H9 (cell line): ENCODE data around the gene IL1A. TPM values are rescaled to one million over a fixed set of nuclear protein-coding genes. Genes with fewer than 3 reads are reported as not detected.

Source experiments
- DNase-seq: peaks from one replicate; pipeline ENCODE4 v3.0.0-alpha.2; 2017
- H2AFZ ChIP-seq: one replicate; pipeline ENCODE4 v1.6.1; 2013; ENCODE audit warnings: mild to moderate bottlenecking, low read length, control low read depth, moderate library complexity
- H2AK5ac ChIP-seq: 2 replicates; pipeline ENCODE4 v1.6.1; 2013; ENCODE audit warnings: low read length, control low read depth, mixed read lengths; ENCODE audit not compliant: insufficient read length
- H2BK120ac ChIP-seq: one replicate; pipeline ENCODE4 v1.6.1; 2013; ENCODE audit warnings: low read depth, mild to moderate bottlenecking, low read length, control low read depth, inconsistent platforms; ENCODE audit not compliant: poor library complexity, severe bottlenecking
- H2BK12ac ChIP-seq: 2 replicates; pipeline ENCODE4 v1.6.1; 2013; ENCODE audit warnings: low read length, control low read depth, mixed read lengths, low read depth; ENCODE audit not compliant: insufficient read length
- H2BK15ac ChIP-seq: 2 replicates; pipeline ENCODE4 v1.6.1; 2013; ENCODE audit warnings: low read depth, low read length, control low read depth
- H2BK20ac ChIP-seq: one replicate; pipeline ENCODE4 v1.6.1; 2013; ENCODE audit warnings: low read depth, mild to moderate bottlenecking, low read length, control low read depth, inconsistent platforms; ENCODE audit not compliant: poor library complexity, severe bottlenecking
- H2BK5ac ChIP-seq: 2 replicates; pipeline ENCODE4 v1.6.1; 2013; ENCODE audit warnings: low read length, control low read depth, mixed read lengths; ENCODE audit not compliant: insufficient read length
- H3K14ac ChIP-seq: 2 replicates; pipeline ENCODE4 v1.6.1; 2013; ENCODE audit warnings: low read length, control low read depth; ENCODE audit not compliant: insufficient read depth
- H3K18ac ChIP-seq: 2 replicates; pipeline ENCODE4 v1.6.1; 2013; ENCODE audit warnings: low read depth, mild to moderate bottlenecking, mixed read lengths, low read length, control low read depth; ENCODE audit not compliant: insufficient read length
- H3K23ac ChIP-seq: 2 replicates; pipeline ENCODE4 v1.6.1; 2013; ENCODE audit warnings: low read length, control low read depth, mixed read lengths, low read depth; ENCODE audit not compliant: insufficient read length
- H3K23me2 ChIP-seq: 2 replicates; pipeline ENCODE4 v1.6.1; 2013; ENCODE audit warnings: low read depth, mild to moderate bottlenecking, mixed read lengths, low read length, control low read depth; ENCODE audit not compliant: insufficient read length, poor library complexity, severe bottlenecking
- H3K27ac ChIP-seq: 2 replicates; pipeline ENCODE4 v1.5.1; 2013; ENCODE audit warnings: low read length, control low read depth, mixed read lengths, low read depth; ENCODE audit not compliant: insufficient read length
- H3K27me3 ChIP-seq: 2 replicates; pipeline ENCODE4 v1.6.1; 2013; ENCODE audit warnings: low read length, control low read depth, inconsistent platforms; ENCODE audit not compliant: insufficient read depth
- H3K4ac ChIP-seq: 2 replicates; pipeline ENCODE4 v1.6.1; 2013; ENCODE audit warnings: low read depth, mild to moderate bottlenecking, control low read depth, inconsistent platforms, low read length, moderate library complexity
- H3K4me1 ChIP-seq: 2 replicates; pipeline ENCODE4 v1.6.1; 2013; ENCODE audit warnings: low read length, control low read depth, inconsistent platforms; ENCODE audit not compliant: insufficient read depth
- H3K4me2 ChIP-seq: 2 replicates; pipeline ENCODE4 v1.6.1; 2013; ENCODE audit warnings: low read length, control low read depth, mixed read lengths; ENCODE audit not compliant: insufficient read length, insufficient read depth
- H3K56ac ChIP-seq: 2 replicates; pipeline ENCODE4 v1.6.1; 2013; ENCODE audit warnings: low read depth, mild to moderate bottlenecking, mixed read lengths, low read length, control low read depth; ENCODE audit not compliant: insufficient read length
- H3K79me1 ChIP-seq: 2 replicates; pipeline ENCODE4 v1.6.1; 2013; ENCODE audit warnings: low read depth, mild to moderate bottlenecking, moderate library complexity, low read length, control low read depth, inconsistent platforms; ENCODE audit not compliant: insufficient read depth, poor library complexity, severe bottlenecking
- H3K79me2 ChIP-seq: 2 replicates; pipeline ENCODE4 v1.6.1; 2013; ENCODE audit warnings: low read length, control low read depth, inconsistent platforms; ENCODE audit not compliant: insufficient read depth
- H3K9ac ChIP-seq: 2 replicates; pipeline ENCODE4 v1.6.1; 2013; ENCODE audit warnings: low read length, control low read depth, mixed read lengths; ENCODE audit not compliant: insufficient read length; ENCODE audit errors: extremely low read depth
- H3K9me3 ChIP-seq: one replicate; pipeline ENCODE4 v1.6.1; 2013; ENCODE audit warnings: low read depth, low read length, inconsistent platforms; ENCODE audit not compliant: control insufficient read depth
- H3T11ph ChIP-seq: one replicate; pipeline ENCODE4 v1.6.1; 2013; ENCODE audit warnings: mild to moderate bottlenecking, low read length, control low read depth, inconsistent platforms
- H4K20me1 ChIP-seq: one replicate; pipeline ENCODE4 v1.6.1; 2013; ENCODE audit not compliant: control insufficient read depth, insufficient read length, insufficient read depth
- H4K5ac ChIP-seq: 2 replicates; pipeline ENCODE4 v1.6.1; 2013; ENCODE audit warnings: low read depth, mild to moderate bottlenecking, mixed read lengths, low read length, control low read depth; ENCODE audit not compliant: insufficient read length
- H4K8ac ChIP-seq: replicated peaks from 2 replicates; pipeline ENCODE4 v1.6.1; 2013; ENCODE audit warnings: low read length, control low read depth, mixed read lengths, low read depth; ENCODE audit not compliant: insufficient read length
- H4K91ac ChIP-seq: 2 replicates; pipeline ENCODE4 v1.6.1; 2013; ENCODE audit warnings: low read depth, mild to moderate bottlenecking, moderate library complexity, mixed read lengths, low read length, control low read depth; ENCODE audit not compliant: insufficient read length
- H3K27ac Mint-ChIP-seq, 3 experiments: 2 replicates in 2 of 3; 3 replicates in 1 of 3; pipeline ENCODE4 v1.8.0; 2020 to 2021; ENCODE audit warnings: mixed read lengths in 3 of 3, mild to moderate bottlenecking in 1 of 3, moderate library complexity in 1 of 3
- H3K27me3 Mint-ChIP-seq: 2 replicates; pipeline ENCODE4 v1.8.0; 2021; ENCODE audit warnings: low read depth, mild to moderate bottlenecking, moderate library complexity, mixed read lengths
- H3K36me3 Mint-ChIP-seq, 3 experiments: 2 replicates in 2 of 3; 3 replicates in 1 of 3; pipeline ENCODE4 v1.8.0; 2020 to 2021; ENCODE audit warnings: low read depth in 3 of 3, mixed read lengths in 3 of 3; ENCODE audit not compliant: insufficient read depth in 1 of 3
- H3K4me1 Mint-ChIP-seq, 2 experiments: 2 replicates each; pipeline ENCODE4 v1.8.0; 2020; ENCODE audit warnings: mixed read lengths in 2 of 2
- H3K4me3 Mint-ChIP-seq, 2 experiments: 2 replicates in 1 of 2; 3 replicates in 1 of 2; pipeline ENCODE4 v1.8.0; 2020 to 2021; ENCODE audit warnings: mild to moderate bottlenecking in 2 of 2, mixed read lengths in 2 of 2, moderate library complexity in 1 of 2
- H3K9me3 Mint-ChIP-seq, 2 experiments: 2 replicates in 1 of 2; 3 replicates in 1 of 2; pipeline ENCODE4 v1.8.0; 2020; ENCODE audit warnings: mild to moderate bottlenecking in 2 of 2, mixed read lengths in 2 of 2, moderate library complexity in 1 of 2
- CTCF ChIP-seq: fragments of 200-600 bp; sonication (generic); conservative IDR thresholded peaks from 3 replicates; pipeline ENCODE4 v1.8.0; 2021; ENCODE audit warnings: antibody characterized with exemption, mild to moderate bottlenecking
- WGBS: extraction: QIAGEN DNeasy Blood & Tissue Kit; methylation state at CpG from one replicate; pipeline ENCODE4 v1.1.7; 2013; ENCODE audit warnings: missing lambda C conversion rate, low lambda C conversion rate, mixed read lengths; ENCODE audit not compliant: insufficient read length; ENCODE audit errors: extremely low coverage; 5-methylcytosine and 5-hydroxymethylcytosine counted together
- total RNA-seq: library from RNA; stranded (reverse); gene quantifications from 2 replicates; pipeline ENCODE4 v1.2.1, GENCODE V29; 2021

Gene IL1A
- total RNA-seq, 1 experiment from 2014 or later: 0.35 TPM

GRCh38 chr2:112768432-112768831, 15.9 kb downstream of the IL1A start:
- H2BK15ac ChIP-seq: no peak overlapping the region
- H3K27ac ChIP-seq: no peak overlapping the region
- H3K4me3 Mint-ChIP-seq: no peak overlapping the region
- H3T11ph ChIP-seq: no peak overlapping the region
- peaks cover 7 to 10% of the 10 kb centered on the region in 2 experiments for H3K4me1 Mint-ChIP-seq
- H2BK20ac ChIP-seq: no peak overlapping the region
- H3K18ac ChIP-seq: no peak overlapping the region
- no peak overlapping the region for H4K5ac ChIP-seq
- no peak overlapping the region for H2BK5ac ChIP-seq
- peak; percentile 17; the same call in 1 of the 3 replicates for TF ChIP-seq CTCF
- no peak overlapping the region for H3K9ac ChIP-seq
- H3K9me3 Mint-ChIP-seq: no peaks in the 10 kb centered on the region
- no peak for DNase-seq
- no peak overlapping the region for H2AFZ ChIP-seq
- no peak overlapping the region for H4K91ac ChIP-seq
- no peaks in the 10 kb centered on the region for H3K27me3 Mint-ChIP-seq
- no peaks in the 10 kb centered on the region for H3K79me2 ChIP-seq
- no peak overlapping the region for H3K27ac Mint-ChIP-seq
- no peaks in the 10 kb centered on the region for H3K79me1 ChIP-seq
- no peak overlapping the region for H2BK12ac ChIP-seq
- H3K4ac ChIP-seq: no peak overlapping the region
- no peaks in the 10 kb centered on the region for H4K20me1 ChIP-seq
- no peaks in the 10 kb centered on the region for H3K4me1 ChIP-seq
- H3K14ac ChIP-seq: no peak overlapping the region
- peaks cover 4% of the 10 kb centered on the region for H3K23me2 ChIP-seq
- H3K4me2 ChIP-seq: no peak overlapping the region
- no peak overlapping the region for H2BK120ac ChIP-seq
- no peaks in the 10 kb centered on the region for H3K9me3 ChIP-seq
- no peak overlapping the region for H4K8ac ChIP-seq
- no peak overlapping the region for H3K23ac ChIP-seq
- H3K56ac ChIP-seq: no peak overlapping the region
- H3K36me3 Mint-ChIP-seq: no peaks in the 10 kb centered on the region
- no peak overlapping the region for H2AK5ac ChIP-seq
- no CpG with 5 or more reads among the region's 1 CpG for WGBS
- no peaks in the 10 kb centered on the region for H3K27me3 ChIP-seq
